IMR-90 (cell line): ENCODE measurements around the gene CACNA2D1. TPM values are rescaled to one million over a fixed set of nuclear protein-coding genes. Genes with fewer than 3 reads are reported as not detected.
A peak's percentile ranks its signal among the peaks of the same experiment; 100 is the strongest.

Source experiments
- ATAC-seq: fragments of 200-7000 bp; cut with Tn5 transposase; 2 replicates; pipeline ENCODE4 v1.9.1; 2020; ENCODE audit warnings: low read depth, mild to moderate bottlenecking, moderate library complexity
- BruUV-seq: library from RNA; stranded (reverse); fragments of 400-500 nt; replicated peaks from 2 replicates; lab custom pipeline; 2021; lab: Mats Ljungman, UMichigan
- CTCF ChIA-PET: fragments of 300-600 bp; formaldehyde crosslinking; extraction: SDS; loops from one replicate; lab custom pipeline; 2021; ENCODE audit warnings: antibody characterized with exemption; lab: Yijun Ruan, JAX
- POLR2A ChIA-PET: fragments of 300-600 bp; sonication (Branson Sonifier 250); formaldehyde crosslinking; loops from one replicate; lab custom pipeline; 2022; ENCODE audit warnings: antibody characterized with exemption; ENCODE audit not compliant: unreplicated experiment; lab: Charles Lee
- DNase-seq: peaks from one replicate; pipeline ENCODE4 v3.0.0; 2013
- H2AFZ ChIP-seq: replicated peaks from 2 replicates; pipeline ENCODE3; 2013; ENCODE audit warnings: low read length, mild to moderate bottlenecking; ENCODE audit not compliant: poor library complexity
- H2AK5ac ChIP-seq: 2 replicates; pipeline ENCODE4 v1.6.1; 2013; ENCODE audit warnings: low read depth, low read length, inconsistent platforms
- H2AK9ac ChIP-seq: replicated peaks from 2 replicates; pipeline ENCODE3; 2013; ENCODE audit warnings: mild to moderate bottlenecking, low read depth, low read length, moderate library complexity; ENCODE audit not compliant: poor library complexity
- H2BK120ac ChIP-seq: 2 replicates; pipeline ENCODE4 v1.6.1; 2013; ENCODE audit warnings: low read depth, low read length, inconsistent platforms
- H2BK15ac ChIP-seq: 3 replicates; pipeline ENCODE4 v1.6.1; 2013; ENCODE audit warnings: low read depth, low read length, inconsistent platforms
- H2BK20ac ChIP-seq: 2 replicates; pipeline ENCODE4 v1.6.1; 2013; ENCODE audit warnings: low read depth, mild to moderate bottlenecking, inconsistent platforms, low read length, moderate library complexity
- H2BK5ac ChIP-seq: 2 replicates; pipeline ENCODE4 v1.6.1; 2013; ENCODE audit warnings: mild to moderate bottlenecking, low read depth, low read length, inconsistent platforms; ENCODE audit not compliant: poor library complexity, severe bottlenecking
- H3K14ac ChIP-seq: replicated peaks from 2 replicates; pipeline ENCODE4 v1.6.1; 2013; ENCODE audit warnings: low read depth, low read length, inconsistent platforms
- H3K18ac ChIP-seq: 2 replicates; pipeline ENCODE4 v1.6.1; 2013; ENCODE audit warnings: low read depth, low read length, control low read depth
- H3K23ac ChIP-seq: 2 replicates; pipeline ENCODE4 v1.6.1; 2013; ENCODE audit warnings: low read depth, low read length, inconsistent platforms
- H3K27ac ChIP-seq: 2 replicates; pipeline ENCODE4 v1.5.1; 2013; ENCODE audit warnings: mild to moderate bottlenecking, control low read depth, low read length; ENCODE audit not compliant: insufficient read depth
- H3K27me3 ChIP-seq: 2 replicates; pipeline ENCODE4 v1.6.1; 2013; ENCODE audit warnings: low read length; ENCODE audit not compliant: control insufficient read depth, insufficient read depth
- H3K36me3 ChIP-seq: 2 replicates; pipeline ENCODE4 v1.6.1; 2013; ENCODE audit warnings: low read length, mixed read lengths; ENCODE audit not compliant: control insufficient read depth, insufficient read depth
- H3K4ac ChIP-seq: 2 replicates; pipeline ENCODE4 v1.6.1; 2013; ENCODE audit warnings: low read depth, low read length, inconsistent platforms
- H3K4me1 ChIP-seq: 2 replicates; pipeline ENCODE4 v1.6.1; 2013; ENCODE audit warnings: low read length, mixed read lengths; ENCODE audit not compliant: control insufficient read depth, insufficient read depth
- H3K4me2 ChIP-seq: 2 replicates; pipeline ENCODE4 v1.6.1; 2013; ENCODE audit warnings: low read depth, mild to moderate bottlenecking, control low read depth, low read length, moderate library complexity
- H3K4me3 ChIP-seq: 2 replicates; pipeline ENCODE4 v1.5.1; 2013; ENCODE audit warnings: low read depth, mild to moderate bottlenecking, control low read depth, low read length, moderate library complexity; ENCODE audit not compliant: insufficient read depth
- H3K56ac ChIP-seq: 2 replicates; pipeline ENCODE4 v1.6.1; 2013; ENCODE audit warnings: low read length, inconsistent platforms; ENCODE audit not compliant: insufficient read depth; ENCODE audit errors: extremely low read depth
- H3K79me1 ChIP-seq, 2 experiments: 2 replicates each; pipeline ENCODE4 v1.6.1; 2013; ENCODE audit warnings: low read length in 2 of 2, inconsistent platforms in 1 of 2, low read depth in 1 of 2
- H3K9ac ChIP-seq: 2 replicates; pipeline ENCODE4 v1.6.1; 2013; ENCODE audit warnings: low read depth, low read length, control low read depth
- H3K9me1 ChIP-seq: 2 replicates; pipeline ENCODE4 v1.6.1; 2013; ENCODE audit warnings: low read length, inconsistent platforms; ENCODE audit not compliant: insufficient read depth
- H3K9me3 ChIP-seq: 2 replicates; pipeline ENCODE4 v1.6.1; 2013; ENCODE audit warnings: low read length; ENCODE audit not compliant: control insufficient read depth, insufficient read depth
- H4K20me1 ChIP-seq: 2 replicates; pipeline ENCODE4 v1.6.1; 2013; ENCODE audit warnings: low read length, inconsistent platforms; ENCODE audit not compliant: insufficient read depth
- H4K5ac ChIP-seq: 2 replicates; pipeline ENCODE4 v1.6.1; 2013; ENCODE audit warnings: mild to moderate bottlenecking, low read depth, low read length, control low read depth
- H4K8ac ChIP-seq, 2 experiments: 2 replicates each; pipeline ENCODE4 v1.6.1; 2013; ENCODE audit warnings: low read depth in 2 of 2, low read length in 2 of 2, control low read depth in 1 of 2, inconsistent platforms in 1 of 2
- H4K91ac ChIP-seq: 2 replicates; pipeline ENCODE4 v1.6.1; 2013; ENCODE audit warnings: low read depth, low read length, inconsistent platforms; ENCODE audit not compliant: insufficient read depth
- BHLHE40 ChIP-seq: fragments of 150-350 bp; IDR thresholded peaks from 2 replicates; pipeline ENCODE4 v1.6.1; 2016; ENCODE audit warnings: mild to moderate bottlenecking, low read depth, low read length
- RCOR1 ChIP-seq: IDR thresholded peaks from 2 replicates; pipeline ENCODE4 v1.6.1; 2012; ENCODE audit warnings: mild to moderate bottlenecking, low read length, improper control_type of control experiment; ENCODE audit not compliant: insufficient replicate concordance
- WGBS, 2 experiments: methylation state at CpG; one replicate each; pipeline versions ENCODE4 v1.1.5 to v1.1.7; 2013; ENCODE audit warnings: missing lambda C conversion rate in 2 of 2; ENCODE audit not compliant: insufficient read length in 1 of 2; ENCODE audit errors: extremely low coverage in 2 of 2; 5-methylcytosine and 5-hydroxymethylcytosine counted together
- dilution Hi-C: fragments of 300-500 bp; cut with HindIII; formaldehyde crosslinking; loops from one replicate; pipeline ENCODE4 v1.14.3; 2018; ENCODE audit warnings: low sequenced_read_pairs; ENCODE audit not compliant: unreplicated experiment
- in situ Hi-C: fragments of 300-500 bp; cut with MboI; formaldehyde crosslinking; loops from 3 replicates; pipeline ENCODE4 v1.14.3; 2019; ENCODE audit warnings: low sequenced_read_pairs, inconsistent platforms, mixed read lengths
- intact Hi-C: fragments of 100-400 bp; cut with micrococcal nuclease; formaldehyde crosslinking; loops from 2 replicates; pipeline ENCODE4 v1.10.0; 2022
- polyA plus RNA-seq, 3 experiments: library from polyadenylated mRNA; depleted of rRNA; stranded (reverse); fragments of >200 nt; gene quantifications; 2 replicates each; pipeline ENCODE4 v1.2.3, GENCODE V29; 2012; ENCODE audit warnings: low replicate concordance in 1 of 3
- total RNA-seq: library from RNA; depleted of rRNA; stranded (reverse); fragments of >200 nt; gene quantifications from 2 replicates; pipeline ENCODE4 v1.2.3, GENCODE V29; 2012

The CACNA2D1 gene
- total and polyA plus RNA-seq, 2 of the 4 experiments (the other 2 are of a cell fraction), result 5.8 to 21.9 TPM

GRCh38 chr7:82172881-82173280 is 270.7 kb downstream of the CACNA2D1 start:
- CTCF ChIA-PET, result no interaction called here
- no CpG with 5 or more reads among the region's 2 CpGs for WGBS, 2 experiments
- H4K5ac ChIP-seq, result no peak overlapping the region
- no peak overlapping the region for H2BK5ac ChIP-seq
- in situ Hi-C loops (no loop called here), intact Hi-C loops (no loop called here), dilution Hi-C loops (no loop called here)
- 0 out of 2 replicates have a peak overlapping the region, but pooled peaks have one; percentile 45 for H3K14ac ChIP-seq
- H2BK15ac ChIP-seq, result no peak overlapping the region
- no peaks in the 10 kb centered on the region for H3K36me3 ChIP-seq
- H3K4me3 ChIP-seq, result no peak overlapping the region
- no peak overlapping the region for H4K91ac ChIP-seq
- H3K23ac ChIP-seq, result peak overlapping the region; percentile 41
- no TSS peak for BruUV-seq
- no peaks in the 10 kb centered on the region for H3K9me1 ChIP-seq
- no peak overlapping the region for H2AFZ ChIP-seq
- peak; percentile 14 for DNase-seq
- TF ChIP-seq RCOR1, result no peak
- no peak for TF ChIP-seq BHLHE40
- peaks cover 2% of the 10 kb centered on the region for H3K4me1 ChIP-seq
- H4K20me1 ChIP-seq, result no peaks in the 10 kb centered on the region
- no peak overlapping the region for H2BK120ac ChIP-seq
- H3K18ac ChIP-seq, result no peak overlapping the region
- H3K27ac ChIP-seq, result no peak overlapping the region
- no peaks in the 10 kb centered on the region for H3K27me3 ChIP-seq
- H2AK9ac ChIP-seq, result no peak overlapping the region
- no peak overlapping the region for H2BK20ac ChIP-seq
- H4K8ac ChIP-seq, result no peak overlapping the region
- no peak overlapping the region for H3K56ac ChIP-seq
- POLR2A ChIA-PET, result no interaction called here
- H3K79me1 ChIP-seq, result peaks cover 0 to 7% of the 10 kb centered on the region in 2 experiments; a peak in 2 of 4 replicates
- H2AK5ac ChIP-seq, result no peak overlapping the region
- no peak overlapping the region for H3K9ac ChIP-seq
- no peaks in the 10 kb centered on the region for H3K9me3 ChIP-seq
- no peak overlapping the region for H3K4me2 ChIP-seq
- ATAC-seq, result no peak
- no peak overlapping the region for H3K4ac ChIP-seq
